ENCODE measurements around the gene PTPN9. TPM values are rescaled to one million over a fixed set of nuclear protein-coding genes. Genes with fewer than 3 reads are reported as not detected.
A peak's percentile ranks its signal among the peaks of the same experiment; 100 is the strongest.
"Not testable (repeated sequence)": the region's sequence is repeated elsewhere in the genome, so short reads cannot be mapped to it uniquely, and the experiment has no call there.

Gene PTPN9
- total RNA-seq, 1 donor from 2014 or later = 42.0 TPM

GRCh38 chr15:75483106-75483505 lies 96.0 kb downstream of the PTPN9 start:
- Mint-ChIP-seq H3K9me3 (peaks cover 6% of the 10 kb centered on the region), H3K36me3 (ENCODE audit: low read depth) (peaks cover 41% of the 10 kb centered on the region), H3K4me1 (no peaks in the 10 kb centered on the region)

GRCh38 chr15:75480463-75480862 lies 98.7 kb downstream of the PTPN9 start:
- H3K36me3 Mint-ChIP-seq (ENCODE audit: low read depth) = peaks cover 37% of the 10 kb centered on the region
- not testable (repeated sequence) for H3K27me3 Mint-ChIP-seq (ENCODE audit: low read depth); H3K4me3 Mint-ChIP-seq; DNase-seq (ENCODE audit: low read depth, low spot score); H3K4me1 Mint-ChIP-seq; H3K9me3 Mint-ChIP-seq; H3K27ac Mint-ChIP-seq (ENCODE audit: unreplicated experiment)

More at GRCh38 chr15:75483106-75483505, 96.0 kb downstream of the PTPN9 start:
- DNase-seq (ENCODE audit: low read depth, low spot score) = no peak
- no peak for TF ChIP-seq CTCF (conservative IDR thresholded peaks at IDR 0.05)
- Mint-ChIP-seq H3K4me3 (no peak overlapping the region), H3K27ac (ENCODE audit: unreplicated experiment) (no peak overlapping the region), H3K27me3 (ENCODE audit: low read depth) (no peaks in the 10 kb centered on the region)

- no peaks in the 10 kb centered on the region for H3K27me3 Mint-ChIP-seq (ENCODE audit: low read depth)
- H3K9me3 Mint-ChIP-seq = peaks cover 6% of the 10 kb centered on the region
- no peaks in the 10 kb centered on the region for H3K4me1 Mint-ChIP-seq
- peaks cover 33% of the 10 kb centered on the region for H3K36me3 Mint-ChIP-seq (ENCODE audit: low read depth)
- no peak overlapping the region for H3K4me3 Mint-ChIP-seq
- no peak overlapping the region for H3K27ac Mint-ChIP-seq (ENCODE audit: unreplicated experiment)
- DNase-seq (ENCODE audit: low read depth, low spot score) = no peak
- TF ChIP-seq CTCF (conservative IDR thresholded peaks at IDR 0.05) = no peak
Measured at GRCh38 chr15:75479670-75480069, 99.4 kb downstream of the PTPN9 start.

GRCh38 chr15:75477094-75477493 lies 102.0 kb downstream of the PTPN9 start:
- not testable (repeated sequence) for H3K4me3 Mint-ChIP-seq; H3K27me3 Mint-ChIP-seq (ENCODE audit: low read depth); H3K27ac Mint-ChIP-seq (ENCODE audit: unreplicated experiment); DNase-seq (ENCODE audit: low read depth, low spot score); H3K9me3 Mint-ChIP-seq; H3K4me1 Mint-ChIP-seq
- peaks cover 24% of the 10 kb centered on the region for H3K36me3 Mint-ChIP-seq (ENCODE audit: low read depth)

GRCh38 chr15:75468913-75469598 lies 110.1 kb downstream of the PTPN9 start:
- no peaks in the 10 kb centered on the region for H3K27me3 Mint-ChIP-seq (ENCODE audit: low read depth)
- no peak overlapping the region for H3K27ac Mint-ChIP-seq (ENCODE audit: unreplicated experiment)
- H3K4me1 Mint-ChIP-seq = no peaks in the 10 kb centered on the region
- peaks cover 19% of the 10 kb centered on the region for H3K36me3 Mint-ChIP-seq (ENCODE audit: low read depth)
- no peak overlapping the region for H3K4me3 Mint-ChIP-seq
- H3K9me3 Mint-ChIP-seq = no peaks in the 10 kb centered on the region
- no peak for DNase-seq (ENCODE audit: low read depth, low spot score)
- no peak for TF ChIP-seq CTCF (conservative IDR thresholded peaks at IDR 0.05)

GRCh38 chr15:75460646-75461045 lies 118.5 kb downstream of the PTPN9 start:
- no peak for DNase-seq (ENCODE audit: low read depth, low spot score)
- no peak for TF ChIP-seq CTCF (conservative IDR thresholded peaks at IDR 0.05)
- Mint-ChIP-seq H3K27me3 (ENCODE audit: low read depth) (no peaks in the 10 kb centered on the region), H3K4me3 (peak overlapping the region; percentile 14), H3K9me3 (no peaks in the 10 kb centered on the region), H3K27ac (ENCODE audit: unreplicated experiment) (peak overlapping the region; percentile 36), H3K36me3 (ENCODE audit: low read depth) (no peaks in the 10 kb centered on the region), H3K4me1 (peaks cover 6% of the 10 kb centered on the region)

Measured in neural crest cell (in vitro differentiated cells).